HFF-Myc (cell line): ENCODE measurements around the gene TXLNG.

ENCODE experiments used
- DNase-seq: peaks from one replicate; pipeline ENCODE4 v3.0.0-alpha.2; 2011; ENCODE audit warnings: low read depth; ENCODE audit errors: extremely low read depth
- H3K4me3 ChIP-seq: replicated peaks from 2 replicates; pipeline ENCODE4 v1.5.1; 2011; ENCODE audit warnings: low read depth, mild to moderate bottlenecking, control low read depth, low read length
- CTCF ChIP-seq: IDR thresholded peaks from 2 replicates; pipeline ENCODE4 v1.5.1; 2012; ENCODE audit warnings: mild to moderate bottlenecking, low read depth, low read length, control low read depth; ENCODE audit errors: missing control alignments

The TXLNG gene

GRCh38 chrX:16870862-16871815, 84.9 kb downstream of the TXLNG start:
- no peak for TF ChIP-seq CTCF
- H3K4me3 ChIP-seq, result peak overlapping the region; percentile 42
- no peak for DNase-seq

GRCh38 chrX:16873106-16873505, 86.8 kb downstream of the TXLNG start:
- TF ChIP-seq CTCF, result no peak
- no peak overlapping the region for H3K4me3 ChIP-seq
- no peak for DNase-seq

GRCh38 chrX:16874458-16875095, 88.3 kb downstream of the TXLNG start:
- no peak overlapping the region for H3K4me3 ChIP-seq
- TF ChIP-seq CTCF, result no peak
- DNase-seq, result no peak

GRCh38 chrX:16876696-16877095, 90.4 kb downstream of the TXLNG start:
- DNase-seq, result no peak
- H3K4me3 ChIP-seq, result no peak overlapping the region
- no peak for TF ChIP-seq CTCF

GRCh38 chrX:16882169-16882568, 95.9 kb downstream of the TXLNG start:
- TF ChIP-seq CTCF, result no peak
- no peak for DNase-seq
- peak overlapping the region; percentile 42 for H3K4me3 ChIP-seq

- DNase-seq, result peak; percentile 33
- peak; percentile 40 for TF ChIP-seq CTCF
- peak overlapping the region; percentile 42 for H3K4me3 ChIP-seq
These were observed 96.6 kb downstream of the TXLNG start for GRCh38 chrX:16882702-16883486.
